Mucosa of descending colon (tissue), 3 donors: ENCODE results near the gene GPR22. TPM values are rescaled to one million over a fixed set of nuclear protein-coding genes. Genes with fewer than 3 reads are reported as not detected.

Experiments
- ATAC-seq: fragments of 200-7000 bp; cut with Tn5 transposase; one replicate; pipeline ENCODE4 v1.9.1; 2020; ENCODE audit warnings: mild to moderate bottlenecking, moderate library complexity
- DNase-seq, 3 donors: peaks; one replicate each; pipeline ENCODE4 v3.0.0-alpha.2; 2020
- H3K36me3 ChIP-seq: fragments of 200-600 bp; one replicate; pipeline ENCODE4 v1.8.0; 2021; ENCODE audit warnings: low read depth, mild to moderate bottlenecking
- H3K4me1 ChIP-seq: fragments of 200-600 bp; one replicate; pipeline ENCODE4 v1.8.0; 2021; ENCODE audit warnings: low read depth, mild to moderate bottlenecking
- H3K4me3 ChIP-seq: fragments of 200-600 bp; one replicate; pipeline ENCODE4 v1.8.0; 2021; ENCODE audit warnings: mild to moderate bottlenecking
- H3K9me3 ChIP-seq: fragments of 200-600 bp; one replicate; pipeline ENCODE4 v1.8.0; 2021; ENCODE audit warnings: mild to moderate bottlenecking
- CTCF ChIP-seq: fragments of 200-600 bp; IDR thresholded peaks from one replicate; pipeline ENCODE4 v1.8.0; 2022; ENCODE audit warnings: antibody characterized with exemption, mild to moderate bottlenecking
- intact Hi-C, 2 donors: fragments of 100-400 bp; cut with DNase I in 1 of 2; cut with micrococcal nuclease in 1 of 2; formaldehyde crosslinking; loops; one replicate each; pipeline versions ENCODE4 v1.11.0 to v1.11.1; 2022; cut with DNase I, micrococcal nuclease
- total RNA-seq, 3 donors: library from RNA; stranded (reverse); fragmentation: NEBNext Ultra II Directional in 2 of 3; extraction: Animal tissue kit (Norgen Biotek cat#: 25700) in 2 of 3; gene quantifications; one replicate each; pipeline versions ENCODE4 v1.2.1 to v1.2.4, GENCODE V29; 2021 to 2023
- donor health status: DM: no; HTN: no; CAD: no; lungs with moderate emphysema.
- donor health status: DM: no; HTN: no; CAD: no.
- donor health status: DM: no; HTN: yes; CAD: no.

GPR22 gene
- total RNA-seq, 3 donors from 2014 or later = 0.44 TPM; not detected in 2

GRCh38 chr7:107435749-107436148, 34.1 kb upstream of the GPR22 start:
- no peaks in the 10 kb centered on the region for H3K4me1 ChIP-seq
- ATAC-seq = no peak
- TF ChIP-seq CTCF = no peak
- no peaks in the 10 kb centered on the region for H3K36me3 ChIP-seq
- no peaks in the 10 kb centered on the region for H3K9me3 ChIP-seq
- no peak overlapping the region for H3K4me3 ChIP-seq
- intact Hi-C loops = no loop called here
- DNase-seq = no peak

GRCh38 chr7:107439025-107439424, 30.8 kb upstream of the GPR22 start:
- no peak for TF ChIP-seq CTCF
- Histone ChIP-seq H3K36me3 (no peaks in the 10 kb centered on the region), H3K9me3 (no peaks in the 10 kb centered on the region), H3K4me3 (no peak overlapping the region), H3K4me1 (no peaks in the 10 kb centered on the region)
- intact Hi-C loops = no loop called here
- no peak for DNase-seq
- ATAC-seq = no peak

GRCh38 chr7:107441581-107442422, 28.1 kb upstream of the GPR22 start:
- DNase-seq = no peak

GRCh38 chr7:107442678-107443077, 27.2 kb upstream of the GPR22 start:
- H3K36me3 ChIP-seq = no peaks in the 10 kb centered on the region
- no peaks in the 10 kb centered on the region for H3K4me1 ChIP-seq
- DNase-seq (no peak), ATAC-seq (no peak)
- no peak overlapping the region for H3K4me3 ChIP-seq
- no peak for TF ChIP-seq CTCF
- no peaks in the 10 kb centered on the region for H3K9me3 ChIP-seq
- intact Hi-C loops = no loop called here

More at GRCh38 chr7:107441581-107442422, 28.1 kb upstream of the GPR22 start:
- Histone ChIP-seq H3K9me3 (no peaks in the 10 kb centered on the region), H3K36me3 (no peaks in the 10 kb centered on the region), H3K4me1 (no peaks in the 10 kb centered on the region), H3K4me3 (no peak overlapping the region)
- no peak for TF ChIP-seq CTCF
- ATAC-seq = no peak
- intact Hi-C loops = no loop called here

GRCh38 chr7:107446531-107446930, 23.3 kb upstream of the GPR22 start:
- no peak for TF ChIP-seq CTCF
- no peaks in the 10 kb centered on the region for H3K9me3 ChIP-seq
- DNase-seq (no peak), ATAC-seq (no peak)
- H3K36me3 ChIP-seq = no peaks in the 10 kb centered on the region
- intact Hi-C loops = no loop called here
- H3K4me1 ChIP-seq = no peaks in the 10 kb centered on the region
- no peak overlapping the region for H3K4me3 ChIP-seq
